SK-N-SH (cell line): ENCODE measurements around the gene BTBD9. TPM values are rescaled to one million over a fixed set of nuclear protein-coding genes. Genes with fewer than 3 reads are reported as not detected.

Source experiments
- CTCF ChIA-PET: fragments of 300-600, 350-600 bp; formaldehyde crosslinking; extraction: SDS; loops from one replicate; lab custom pipeline; 2021; lab: Yijun Ruan, JAX
- POLR2A ChIA-PET: fragments of 350-600 bp; sonication (Branson Sonifier 250); formaldehyde crosslinking; extraction: SDS; loops from one replicate; lab custom pipeline; 2020; ENCODE audit warnings: antibody characterized with exemption, inconsistent platforms; lab: Yijun Ruan, JAX
- DNase-seq: peaks from one replicate; pipeline ENCODE4 v3.0.0; 2012
- H2AFZ ChIP-seq: fragments of 200-600 bp; sonication (generic); 2 replicates; pipeline ENCODE4 v1.8.1; 2016; ENCODE audit warnings: antibody characterized with exemption, mild to moderate bottlenecking, low read depth
- H3F3A ChIP-seq: fragments of 200-600 bp; sonication (generic); replicated peaks from 2 replicates; pipeline ENCODE3; 2016; ENCODE audit warnings: antibody characterized with exemption, mild to moderate bottlenecking; ENCODE audit not compliant: insufficient read depth
- H3K27ac ChIP-seq, 2 experiments: fragments of 200-500 bp in 1 of 2; fragments of 200-600 bp in 1 of 2; sonication (Bioruptor generic) in 1 of 2; sonication (generic), shearing (Covaris generic) in 1 of 2; 2 replicates each; pipeline versions ENCODE4 v1.5.1 to v1.6.1; 2014 to 2016; ENCODE audit warnings: low read depth in 2 of 2, inconsistent platforms in 1 of 2, low read length in 1 of 2, mild to moderate bottlenecking in 1 of 2, mixed read lengths in 1 of 2
- H3K27me3 ChIP-seq: fragments of 200-600 bp; sonication (generic), shearing (Covaris generic); 2 replicates; pipeline ENCODE4 v1.6.1; 2016; ENCODE audit warnings: mixed run types; ENCODE audit not compliant: insufficient read depth
- H3K36me3 ChIP-seq, 2 experiments: fragments of 200-500 bp in 1 of 2; fragments of 200-600 bp in 1 of 2; sonication (Bioruptor generic) in 1 of 2; sonication (generic) in 1 of 2; replicated peaks in 1 of 2; 2 replicates each; pipeline versions ENCODE3 to v1.5.1; 2014 to 2016; ENCODE audit warnings: low read length in 1 of 2, mild to moderate bottlenecking in 1 of 2; ENCODE audit not compliant: insufficient read depth in 2 of 2, control insufficient read depth in 1 of 2
- H3K4me1 ChIP-seq, 2 experiments: fragments of 200-500 bp in 1 of 2; fragments of 200-600 bp in 1 of 2; sonication (Bioruptor generic) in 1 of 2; sonication (generic), shearing (Covaris generic) in 1 of 2; 2 replicates each; pipeline versions ENCODE4 v1.5.1 to v1.6.1; 2014 to 2016; ENCODE audit warnings: low read depth in 1 of 2, low read length in 1 of 2, mixed run types in 1 of 2; ENCODE audit not compliant: insufficient read depth in 2 of 2, control insufficient read depth in 1 of 2
- H3K4me2 ChIP-seq: fragments of 200-600 bp; sonication (generic), shearing (Covaris generic); 2 replicates; pipeline ENCODE4 v1.6.1; 2017; ENCODE audit warnings: mixed run types
- H3K4me3 ChIP-seq, 2 experiments: fragments of 200-500 bp in 1 of 2; fragments of 200-600 bp in 1 of 2; sonication (Bioruptor generic) in 1 of 2; sonication (generic), shearing (Covaris generic) in 1 of 2; 2 replicates each; pipeline versions ENCODE4 v1.5.1 to v1.8.1; 2014 to 2016; ENCODE audit warnings: low read depth in 2 of 2, inconsistent platforms in 1 of 2, low read length in 1 of 2, mild to moderate bottlenecking in 1 of 2, mixed read lengths in 1 of 2, moderate library complexity in 1 of 2
- H3K79me2 ChIP-seq: fragments of 200-600 bp; sonication (generic); 2 replicates; pipeline ENCODE4 v1.8.1; 2017; ENCODE audit warnings: mild to moderate bottlenecking; ENCODE audit not compliant: insufficient read depth
- H3K9ac ChIP-seq: fragments of 200-600 bp; sonication (generic); 2 replicates; pipeline ENCODE4 v1.6.1; 2017; ENCODE audit warnings: mixed run types
- H3K9me2 ChIP-seq: fragments of 200-600 bp; sonication (generic); 2 replicates; pipeline ENCODE4 v1.6.1; 2017; ENCODE audit warnings: mixed run types
- H3K9me3 ChIP-seq: fragments of 200-600 bp; sonication (generic); 2 replicates; pipeline ENCODE4 v1.6.1; 2017; ENCODE audit warnings: mixed run types, mild to moderate bottlenecking, moderate library complexity
- H4K20me1 ChIP-seq: fragments of 200-600 bp; sonication (generic); 2 replicates; pipeline ENCODE4 v1.6.1; 2017; ENCODE audit warnings: mild to moderate bottlenecking, mixed run types; ENCODE audit not compliant: insufficient read depth
- CHD2 ChIP-seq: fragments of 150-350 bp; IDR thresholded peaks from 2 replicates; pipeline ENCODE4 v1.6.1; 2018; ENCODE audit warnings: low read length; ENCODE audit not compliant: partially characterized antibody
- MXI1 ChIP-seq: IDR thresholded peaks from 2 replicates; pipeline ENCODE4 v1.6.1; 2012; ENCODE audit warnings: mild to moderate bottlenecking, low read depth, low read length, improper control_type of control experiment
- NFIC ChIP-seq: IDR thresholded peaks from 2 replicates; pipeline ENCODE4 v1.4.0; 2012; ENCODE audit warnings: borderline replicate concordance
- RAD21 ChIP-seq: IDR thresholded peaks from 2 replicates; pipeline ENCODE4 v1.6.1; 2012; ENCODE audit warnings: mild to moderate bottlenecking, low read length
- RCOR1 ChIP-seq: fragments of 150-350 bp; IDR thresholded peaks from 2 replicates; pipeline ENCODE4 v1.6.1; 2017; ENCODE audit warnings: antibody characterized with exemption, low read length
- RFX5 ChIP-seq: IDR thresholded peaks from 2 replicates; pipeline ENCODE4 v1.6.1; 2012; ENCODE audit warnings: mild to moderate bottlenecking, improper control_type of control experiment, low read length
- SMC3 ChIP-seq: IDR thresholded peaks from 2 replicates; pipeline ENCODE4 v1.6.1; 2012; ENCODE audit warnings: low read depth, low read length, improper control_type of control experiment
- TCF12 ChIP-seq: IDR thresholded peaks from 2 replicates; pipeline ENCODE4 v1.4.0; 2012
- YY1 ChIP-seq: IDR thresholded peaks from 2 replicates; pipeline ENCODE4 v1.4.0; 2012; ENCODE audit warnings: low read depth, mild to moderate bottlenecking
- WGBS: methylation state at CpG from one replicate; pipeline ENCODE4 v1.1.6; 2017; ENCODE audit warnings: low lambda C conversion rate; 5-methylcytosine and 5-hydroxymethylcytosine counted together
- polyA plus RNA-seq, 3 experiments: library from polyadenylated mRNA; depleted of rRNA; stranded (reverse); fragments of >200 nt; gene quantifications; 2 replicates each; pipeline ENCODE4 v1.2.3, GENCODE V29; 2012
- TF ChIP-seq, protein P1 (sequence below): IDR thresholded peaks from 2 replicates; pipeline ENCODE4 v1.4.0; 2012; ENCODE audit warnings: low read depth, borderline replicate concordance
- TF ChIP-seq, protein P2 (sequence below): fragments of 200-600 bp; sonication (generic); IDR thresholded peaks from 2 replicates; pipeline ENCODE4 v1.6.1; 2017; ENCODE audit warnings: antibody characterized with exemption, mild to moderate bottlenecking, moderate library complexity
- TF ChIP-seq, protein P3 (sequence below): IDR thresholded peaks from 2 replicates; pipeline ENCODE4 v1.6.1; 2012; ENCODE audit warnings: mild to moderate bottlenecking, low read depth, low read length, moderate library complexity

BTBD9 gene
- polyA plus RNA-seq, 1 of the 3 experiments (the other 2 are of a cell fraction) = 2.2 TPM

DNA sequence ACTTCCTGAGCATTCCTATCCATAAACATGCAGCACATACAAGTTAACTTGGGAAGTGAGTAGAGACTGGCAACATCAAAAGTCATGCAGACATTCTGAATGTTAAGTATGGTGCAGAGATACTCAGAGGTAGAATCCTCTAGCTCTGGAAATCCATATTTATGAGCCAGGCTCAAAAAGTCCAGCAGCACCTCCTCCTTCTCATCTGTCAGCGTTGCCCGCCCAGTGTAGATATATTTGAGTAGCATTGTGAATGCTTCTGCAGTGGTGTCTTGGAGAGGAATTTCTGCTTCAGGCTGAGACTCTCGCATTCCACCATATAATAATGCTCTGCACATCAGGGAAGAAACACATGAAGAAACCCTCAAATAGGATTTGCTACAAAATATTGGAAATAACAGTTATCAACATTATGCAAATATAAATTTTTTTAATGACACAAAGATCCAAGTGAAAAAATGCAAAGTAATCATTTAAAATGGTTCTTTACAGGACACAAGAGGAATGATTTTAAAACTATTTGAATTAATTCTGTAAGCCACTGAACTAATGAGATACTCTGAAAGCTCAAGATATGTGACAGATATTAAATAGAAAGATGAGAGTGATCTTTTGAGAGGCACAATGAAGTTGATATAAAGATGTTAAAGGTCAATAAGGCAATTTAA lies 45.6 kb downstream of the BTBD9 start:
- no peaks in the 10 kb centered on the region for H3K9me3 ChIP-seq
- H3K4me3 ChIP-seq = no peak overlapping the region
- no peak overlapping the region for H3K9ac ChIP-seq
- TF ChIP-seq YY1 (no peak), MXI1 (no peak)
- TF ChIP-seq, protein P1, sequence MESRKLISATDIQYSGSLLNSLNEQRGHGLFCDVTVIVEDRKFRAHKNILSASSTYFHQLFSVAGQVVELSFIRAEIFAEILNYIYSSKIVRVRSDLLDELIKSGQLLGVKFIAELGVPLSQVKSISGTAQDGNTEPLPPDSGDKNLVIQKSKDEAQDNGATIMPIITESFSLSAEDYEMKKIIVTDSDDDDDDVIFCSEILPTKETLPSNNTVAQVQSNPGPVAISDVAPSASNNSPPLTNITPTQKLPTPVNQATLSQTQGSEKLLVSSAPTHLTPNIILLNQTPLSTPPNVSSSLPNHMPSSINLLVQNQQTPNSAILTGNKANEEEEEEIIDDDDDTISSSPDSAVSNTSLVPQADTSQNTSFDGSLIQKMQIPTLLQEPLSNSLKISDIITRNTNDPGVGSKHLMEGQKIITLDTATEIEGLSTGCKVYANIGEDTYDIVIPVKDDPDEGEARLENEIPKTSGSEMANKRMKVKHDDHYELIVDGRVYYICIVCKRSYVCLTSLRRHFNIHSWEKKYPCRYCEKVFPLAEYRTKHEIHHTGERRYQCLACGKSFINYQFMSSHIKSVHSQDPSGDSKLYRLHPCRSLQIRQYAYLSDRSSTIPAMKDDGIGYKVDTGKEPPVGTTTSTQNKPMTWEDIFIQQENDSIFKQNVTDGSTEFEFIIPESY = no peak
- no peak for DNase-seq
- 97% methylated on average over 3 of the region's 3 CpGs for whole genome bisulfite sequencing
- H3K36me3 ChIP-seq = peaks cover 15 to 18% of the 10 kb centered on the region in 2 experiments
- no peak overlapping the region for H2AFZ ChIP-seq
- no peaks in the 10 kb centered on the region for H3K79me2 ChIP-seq
- H3K27ac ChIP-seq = no peak overlapping the region
- ChIA-PET POLR2A (no interaction called here), CTCF (no interaction called here)
- H3K9me2 ChIP-seq = no peaks in the 10 kb centered on the region
- no peak overlapping the region for H3K4me2 ChIP-seq
- H3F3A ChIP-seq = no peaks in the 10 kb centered on the region
- H4K20me1 ChIP-seq = no peaks in the 10 kb centered on the region
- no peaks in the 10 kb centered on the region for H3K27me3 ChIP-seq
- no peaks in the 10 kb centered on the region; a peak in 1 of 4 replicates for H3K4me1 ChIP-seq

GRCh38 chr6:38593409-38593808 lies 46.3 kb downstream of the BTBD9 start:
- H2AFZ ChIP-seq = no peak overlapping the region
- H3K9me2 ChIP-seq = no peaks in the 10 kb centered on the region
- no peaks in the 10 kb centered on the region for H3F3A ChIP-seq
- TF ChIP-seq TCF12 = no peak
- no peak for TF ChIP-seq RFX5
- no peak for TF ChIP-seq RAD21
- TF ChIP-seq, protein P1 = no peak
- TF ChIP-seq NFIC = no peak
- TF ChIP-seq, protein P2, sequence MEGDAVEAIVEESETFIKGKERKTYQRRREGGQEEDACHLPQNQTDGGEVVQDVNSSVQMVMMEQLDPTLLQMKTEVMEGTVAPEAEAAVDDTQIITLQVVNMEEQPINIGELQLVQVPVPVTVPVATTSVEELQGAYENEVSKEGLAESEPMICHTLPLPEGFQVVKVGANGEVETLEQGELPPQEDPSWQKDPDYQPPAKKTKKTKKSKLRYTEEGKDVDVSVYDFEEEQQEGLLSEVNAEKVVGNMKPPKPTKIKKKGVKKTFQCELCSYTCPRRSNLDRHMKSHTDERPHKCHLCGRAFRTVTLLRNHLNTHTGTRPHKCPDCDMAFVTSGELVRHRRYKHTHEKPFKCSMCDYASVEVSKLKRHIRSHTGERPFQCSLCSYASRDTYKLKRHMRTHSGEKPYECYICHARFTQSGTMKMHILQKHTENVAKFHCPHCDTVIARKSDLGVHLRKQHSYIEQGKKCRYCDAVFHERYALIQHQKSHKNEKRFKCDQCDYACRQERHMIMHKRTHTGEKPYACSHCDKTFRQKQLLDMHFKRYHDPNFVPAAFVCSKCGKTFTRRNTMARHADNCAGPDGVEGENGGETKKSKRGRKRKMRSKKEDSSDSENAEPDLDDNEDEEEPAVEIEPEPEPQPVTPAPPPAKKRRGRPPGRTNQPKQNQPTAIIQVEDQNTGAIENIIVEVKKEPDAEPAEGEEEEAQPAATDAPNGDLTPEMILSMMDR = no peak
- TF ChIP-seq, protein P3, sequence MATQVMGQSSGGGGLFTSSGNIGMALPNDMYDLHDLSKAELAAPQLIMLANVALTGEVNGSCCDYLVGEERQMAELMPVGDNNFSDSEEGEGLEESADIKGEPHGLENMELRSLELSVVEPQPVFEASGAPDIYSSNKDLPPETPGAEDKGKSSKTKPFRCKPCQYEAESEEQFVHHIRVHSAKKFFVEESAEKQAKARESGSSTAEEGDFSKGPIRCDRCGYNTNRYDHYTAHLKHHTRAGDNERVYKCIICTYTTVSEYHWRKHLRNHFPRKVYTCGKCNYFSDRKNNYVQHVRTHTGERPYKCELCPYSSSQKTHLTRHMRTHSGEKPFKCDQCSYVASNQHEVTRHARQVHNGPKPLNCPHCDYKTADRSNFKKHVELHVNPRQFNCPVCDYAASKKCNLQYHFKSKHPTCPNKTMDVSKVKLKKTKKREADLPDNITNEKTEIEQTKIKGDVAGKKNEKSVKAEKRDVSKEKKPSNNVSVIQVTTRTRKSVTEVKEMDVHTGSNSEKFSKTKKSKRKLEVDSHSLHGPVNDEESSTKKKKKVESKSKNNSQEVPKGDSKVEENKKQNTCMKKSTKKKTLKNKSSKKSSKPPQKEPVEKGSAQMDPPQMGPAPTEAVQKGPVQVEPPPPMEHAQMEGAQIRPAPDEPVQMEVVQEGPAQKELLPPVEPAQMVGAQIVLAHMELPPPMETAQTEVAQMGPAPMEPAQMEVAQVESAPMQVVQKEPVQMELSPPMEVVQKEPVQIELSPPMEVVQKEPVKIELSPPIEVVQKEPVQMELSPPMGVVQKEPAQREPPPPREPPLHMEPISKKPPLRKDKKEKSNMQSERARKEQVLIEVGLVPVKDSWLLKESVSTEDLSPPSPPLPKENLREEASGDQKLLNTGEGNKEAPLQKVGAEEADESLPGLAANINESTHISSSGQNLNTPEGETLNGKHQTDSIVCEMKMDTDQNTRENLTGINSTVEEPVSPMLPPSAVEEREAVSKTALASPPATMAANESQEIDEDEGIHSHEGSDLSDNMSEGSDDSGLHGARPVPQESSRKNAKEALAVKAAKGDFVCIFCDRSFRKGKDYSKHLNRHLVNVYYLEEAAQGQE = no peak
- no peak for TF ChIP-seq YY1
- no peak for TF ChIP-seq CHD2
- TF ChIP-seq RCOR1 = no peak
- TF ChIP-seq SMC3 = no peak
- H3K4me3 ChIP-seq = no peak overlapping the region
- H3K9me3 ChIP-seq = no peaks in the 10 kb centered on the region
- H3K27ac ChIP-seq = no peak overlapping the region
- H3K27me3 ChIP-seq = no peaks in the 10 kb centered on the region
- H3K4me2 ChIP-seq = no peak overlapping the region
- POLR2A ChIA-PET = no interaction called here
- no peaks in the 10 kb centered on the region; a peak in 1 of 4 replicates for H3K4me1 ChIP-seq
- DNase-seq = no peak
- CTCF ChIA-PET = interaction anchor here (1.1 kb wide), 1 partner anchor 10 kb away, joined by 4 read pairs; no protein-coding TSS in a partner anchor
- H3K79me2 ChIP-seq = no peaks in the 10 kb centered on the region
- H3K9ac ChIP-seq = no peak overlapping the region
- H4K20me1 ChIP-seq = no peaks in the 10 kb centered on the region
- peaks cover 15 to 18% of the 10 kb centered on the region in 2 experiments for H3K36me3 ChIP-seq
